ENCODE measurements around the gene SPIRE1.

SPIRE1 gene

GRCh38 chr18:12443551-12443950 lies 214.4 kb downstream of the SPIRE1 start:
- no peak for DNase-seq (ENCODE audit: low spot score)

- no peak for DNase-seq (ENCODE audit: low spot score)
Observed at GRCh38 chr18:12442946-12443345, 215.0 kb downstream of the SPIRE1 start.

GRCh38 chr18:12441475-12442034 lies 216.4 kb downstream of the SPIRE1 start:
- DNase-seq (ENCODE audit: low spot score): no peak

GRCh38 chr18:12438257-12438656 lies 219.7 kb downstream of the SPIRE1 start:
- no peak for DNase-seq (ENCODE audit: low spot score)

GRCh38 chr18:12435867-12436266 lies 222.0 kb downstream of the SPIRE1 start:
- no peak for DNase-seq (ENCODE audit: low spot score)

GRCh38 chr18:12434541-12434929 lies 223.4 kb downstream of the SPIRE1 start:
- no peak for DNase-seq (ENCODE audit: low spot score)

GRCh38 chr18:12433829-12434540 lies 223.9 kb downstream of the SPIRE1 start:
- no peak for DNase-seq (ENCODE audit: low spot score)

- no peak for DNase-seq (ENCODE audit: low spot score)
Observed at GRCh38 chr18:12432881-12433280, 225.0 kb downstream of the SPIRE1 start.

- no peak for DNase-seq (ENCODE audit: low spot score)
Observed at GRCh38 chr18:12432196-12432595, 225.7 kb downstream of the SPIRE1 start.

GRCh38 chr18:12431561-12431960 lies 226.3 kb downstream of the SPIRE1 start:
- no peak for DNase-seq (ENCODE audit: low spot score)

- no peak for DNase-seq (ENCODE audit: low spot score)
Observed at GRCh38 chr18:12430137-12430990, 227.5 kb downstream of the SPIRE1 start.

- no peak for DNase-seq (ENCODE audit: low spot score)
Observed at GRCh38 chr18:12429556-12429955, 228.4 kb downstream of the SPIRE1 start.

GRCh38 chr18:12428923-12429322 lies 229.0 kb downstream of the SPIRE1 start:
- DNase-seq (ENCODE audit: low spot score): no peak

GRCh38 chr18:12426924-12427323 lies 231.0 kb downstream of the SPIRE1 start:
- DNase-seq (ENCODE audit: low spot score): no peak

- DNase-seq (ENCODE audit: low spot score): no peak
Observed at GRCh38 chr18:12424252-12424651, 233.7 kb downstream of the SPIRE1 start.

GRCh38 chr18:12423820-12424219 lies 234.1 kb downstream of the SPIRE1 start:
- DNase-seq (ENCODE audit: low spot score): no peak

GRCh38 chr18:12423393-12423792 lies 234.5 kb downstream of the SPIRE1 start:
- DNase-seq (ENCODE audit: low spot score): no peak

GRCh38 chr18:12422936-12423335 lies 235.0 kb downstream of the SPIRE1 start:
- DNase-seq (ENCODE audit: low spot score): no peak

GRCh38 chr18:12421732-12422131 lies 236.2 kb downstream of the SPIRE1 start:
- DNase-seq (ENCODE audit: low spot score): no peak

- peak; percentile 72 for DNase-seq (ENCODE audit: low spot score)
Observed at GRCh38 chr18:12420821-12421421, 237.0 kb downstream of the SPIRE1 start.

GRCh38 chr18:12417687-12418086 lies 240.2 kb downstream of the SPIRE1 start:
- no peak for DNase-seq (ENCODE audit: low spot score)

GRCh38 chr18:12416098-12416729 lies 241.7 kb downstream of the SPIRE1 start:
- DNase-seq (ENCODE audit: low spot score): no peak

Data from left forelimb (tissue), 1 donor.